ENCODE measurements around the gene CCDC68.

The CCDC68 gene

DNA sequence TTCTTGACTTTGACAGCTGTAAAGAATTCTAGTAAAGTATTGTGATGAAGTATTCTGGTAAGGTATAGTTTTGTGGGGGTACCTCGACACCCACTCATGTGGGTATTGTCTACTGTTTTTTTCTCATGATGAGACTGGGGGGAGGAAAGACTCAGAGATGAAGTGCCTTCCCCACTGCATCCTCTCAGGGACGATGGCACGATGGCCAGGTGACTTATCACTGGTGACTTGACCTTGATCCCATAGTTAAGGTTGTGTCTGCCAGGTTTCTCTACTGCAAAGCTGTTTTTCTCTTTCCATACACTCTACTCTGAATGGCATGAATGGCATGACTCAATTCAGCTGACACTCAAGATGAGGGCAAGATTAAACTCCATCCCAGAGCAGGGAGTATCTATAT is 936 bp upstream of the CCDC68 start:
- DNase-seq = no peak

DNA sequence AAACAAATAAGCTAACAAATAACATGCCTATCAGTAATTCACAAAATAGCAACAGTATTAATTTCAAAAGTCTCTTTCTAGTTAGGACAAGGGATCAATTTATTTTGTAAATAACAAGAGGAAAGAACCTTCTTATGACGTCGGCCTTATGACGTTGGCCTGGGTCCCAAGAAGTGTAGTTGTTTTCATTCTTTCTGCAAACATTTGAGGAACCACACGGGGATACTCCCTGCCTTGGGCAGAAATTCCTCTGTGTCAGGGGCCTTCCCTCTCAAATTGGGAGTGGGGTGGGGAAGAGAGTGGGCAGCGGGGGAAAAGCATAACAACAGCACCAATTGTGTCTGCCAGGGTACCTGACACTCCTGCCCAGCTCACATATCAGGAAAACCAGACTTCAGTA is 1.3 kb downstream of the CCDC68 start:
- DNase-seq = peak; percentile 18

DNA sequence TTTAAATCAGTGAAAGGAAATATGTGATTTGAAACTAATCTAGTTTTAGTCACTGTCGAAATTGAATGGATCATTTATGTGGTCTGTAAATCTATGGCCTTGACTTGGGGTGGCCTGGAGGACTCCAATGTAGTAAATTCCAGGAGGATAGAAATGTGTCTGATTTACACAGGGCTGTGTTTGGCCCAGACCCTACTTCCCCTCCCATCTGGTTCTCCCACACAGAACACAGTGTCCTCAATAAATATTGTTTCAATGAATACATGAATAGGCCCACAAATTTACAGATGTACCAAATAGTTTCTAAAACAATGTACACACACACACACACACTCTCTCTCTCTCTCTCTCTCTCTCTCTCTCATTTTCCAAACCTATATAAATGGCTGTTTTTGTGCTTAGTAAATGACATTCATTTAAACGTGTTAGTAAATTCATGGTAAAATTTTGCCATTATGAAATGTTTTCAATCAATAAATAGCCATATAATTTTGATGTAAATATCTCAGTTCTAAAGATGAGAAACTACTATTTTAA is 1.9 kb downstream of the CCDC68 start:
- DNase-seq = no peak

DNA sequence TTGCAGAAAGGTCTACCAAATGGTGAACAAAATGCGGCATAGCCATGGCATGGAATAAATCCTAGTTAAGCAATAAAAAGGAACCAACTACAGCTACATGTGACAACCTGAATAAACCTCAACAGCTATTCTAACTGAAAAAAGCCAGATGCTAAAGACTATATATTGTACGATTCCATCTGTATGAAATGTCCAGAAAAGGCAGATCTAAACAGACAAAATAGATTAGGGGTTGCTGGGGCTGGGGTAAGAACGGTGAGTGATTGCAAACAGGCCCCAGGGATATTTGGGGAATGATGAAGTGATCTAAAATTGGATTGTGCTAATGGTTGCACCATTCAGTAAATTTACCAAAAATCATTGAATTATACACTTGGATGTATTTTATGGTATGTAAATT is 2.8 kb downstream of the CCDC68 start:
- DNase-seq = no peak

DNA sequence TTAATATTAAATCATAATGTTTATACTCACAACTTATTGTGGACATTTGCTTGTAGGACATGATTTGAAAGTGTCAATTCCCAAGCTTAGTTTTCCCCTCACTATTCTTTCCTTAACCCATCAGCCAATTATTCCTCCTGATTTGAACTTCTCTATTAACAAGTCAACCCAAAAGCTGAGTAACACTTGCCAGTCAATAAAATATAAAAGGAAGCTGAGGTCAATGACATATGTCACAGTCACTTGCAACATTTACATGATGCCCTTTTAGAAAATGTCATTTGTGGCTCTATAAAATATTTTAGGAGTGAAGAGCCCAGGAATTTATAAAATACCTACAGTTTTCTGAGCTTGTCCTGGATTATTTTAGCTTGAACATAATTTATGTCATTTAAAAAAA is 7.2 kb downstream of the CCDC68 start:
- DNase-seq = no peak

DNA sequence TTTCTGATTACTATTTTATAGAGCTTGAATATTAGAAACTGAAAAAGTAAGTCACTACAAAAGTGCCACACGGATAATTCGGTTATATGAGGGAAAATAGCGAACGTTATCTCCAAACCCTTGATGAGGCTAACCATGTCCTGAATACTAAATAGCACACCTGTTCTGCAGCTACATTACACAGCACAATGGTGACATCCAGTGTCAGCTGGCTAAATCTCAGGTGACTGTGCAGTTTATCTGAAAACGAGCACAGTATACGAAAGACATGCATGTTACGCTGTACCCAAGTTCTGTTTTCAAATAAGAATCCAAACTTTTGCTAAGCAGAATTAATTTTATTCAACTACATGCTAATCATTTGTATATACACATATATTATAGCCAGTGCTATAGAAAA is 9.0 kb downstream of the CCDC68 start:
- peak; percentile 24 for DNase-seq

DNA sequence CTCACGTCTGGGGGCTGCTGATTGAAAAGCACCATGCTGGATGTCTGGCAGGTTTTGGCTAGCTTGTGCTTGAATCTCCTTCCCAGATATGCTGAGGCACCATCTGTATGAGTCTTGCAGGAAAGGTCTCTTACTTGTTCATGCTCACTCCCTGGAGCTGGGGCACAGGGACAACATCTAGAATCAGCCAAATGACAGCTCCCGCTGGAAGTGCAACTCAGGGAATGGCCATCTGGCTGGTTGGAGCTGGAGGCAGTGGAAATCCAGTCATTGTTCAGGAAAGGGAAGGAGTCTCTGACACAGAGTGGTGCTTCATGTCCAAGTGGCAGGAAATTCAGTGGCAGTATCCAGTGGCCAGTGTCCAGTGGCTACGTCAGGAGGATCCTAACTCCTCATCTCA is 9.7 kb downstream of the CCDC68 start:
- no peak for DNase-seq

DNA sequence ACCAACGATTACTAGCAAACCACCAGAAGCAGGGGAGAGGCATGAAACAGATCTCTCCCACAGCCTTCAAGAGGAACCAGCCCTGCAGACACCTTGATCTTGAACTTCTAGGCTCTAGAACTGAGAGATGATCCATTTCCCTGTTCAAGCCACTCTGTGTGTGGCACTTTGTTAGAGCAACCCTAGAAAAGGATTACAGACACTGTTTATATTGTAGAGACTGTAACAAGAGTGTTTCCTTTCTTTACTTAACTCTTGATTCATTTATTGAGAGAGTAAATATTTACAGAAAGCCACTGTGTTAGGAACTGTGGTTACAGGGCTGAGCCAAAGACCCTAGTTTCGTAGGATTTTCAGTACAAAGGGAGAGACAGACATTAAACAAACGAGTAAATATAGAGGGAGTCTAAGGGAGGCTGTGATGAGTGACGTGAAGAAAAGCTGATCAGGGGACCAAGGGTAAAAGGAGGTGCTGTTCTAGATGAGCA is 10.9 kb downstream of the CCDC68 start:
- DNase-seq = no peak

DNA sequence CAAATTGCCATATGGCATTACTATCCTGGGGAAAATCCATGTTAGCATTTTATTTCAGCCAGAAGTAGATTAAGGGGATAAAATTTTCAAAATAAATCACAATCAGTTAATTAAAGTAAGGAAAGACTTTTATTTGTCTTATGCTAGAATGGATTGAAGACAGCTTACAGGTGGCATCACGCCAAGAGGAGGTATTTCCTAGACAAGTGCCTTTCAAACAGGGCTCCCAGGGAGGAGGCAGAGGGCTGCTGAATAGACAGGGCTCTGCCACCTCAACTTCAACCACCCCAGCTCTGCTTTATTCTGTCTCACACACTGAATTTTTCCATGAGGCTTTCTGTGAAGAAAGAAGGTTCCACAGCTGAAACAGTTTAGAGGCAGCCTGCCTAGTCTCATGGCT is 12.2 kb downstream of the CCDC68 start:
- DNase-seq = peak; percentile 74

DNA sequence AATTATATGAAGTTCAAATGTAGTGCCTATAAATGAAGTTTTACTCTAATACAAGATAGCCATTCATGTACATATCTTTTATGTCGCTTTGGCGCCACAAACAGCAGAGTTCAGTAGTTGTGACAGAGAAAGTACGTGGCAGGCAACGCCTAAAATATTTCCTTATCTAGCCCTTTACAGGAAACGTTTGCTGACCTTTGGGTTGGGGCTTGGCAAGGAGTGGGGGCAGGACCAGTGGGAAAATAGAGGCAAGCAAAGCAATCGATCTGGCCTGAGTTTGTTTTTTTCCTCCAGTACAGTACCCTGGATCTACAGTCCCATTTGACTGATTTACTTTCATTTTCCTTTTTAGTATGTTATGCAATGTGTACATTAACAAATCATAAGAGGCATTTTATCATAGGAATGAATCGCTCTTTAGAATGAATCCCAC is 13.1 kb downstream of the CCDC68 start:
- DNase-seq = peak; percentile 95

DNA sequence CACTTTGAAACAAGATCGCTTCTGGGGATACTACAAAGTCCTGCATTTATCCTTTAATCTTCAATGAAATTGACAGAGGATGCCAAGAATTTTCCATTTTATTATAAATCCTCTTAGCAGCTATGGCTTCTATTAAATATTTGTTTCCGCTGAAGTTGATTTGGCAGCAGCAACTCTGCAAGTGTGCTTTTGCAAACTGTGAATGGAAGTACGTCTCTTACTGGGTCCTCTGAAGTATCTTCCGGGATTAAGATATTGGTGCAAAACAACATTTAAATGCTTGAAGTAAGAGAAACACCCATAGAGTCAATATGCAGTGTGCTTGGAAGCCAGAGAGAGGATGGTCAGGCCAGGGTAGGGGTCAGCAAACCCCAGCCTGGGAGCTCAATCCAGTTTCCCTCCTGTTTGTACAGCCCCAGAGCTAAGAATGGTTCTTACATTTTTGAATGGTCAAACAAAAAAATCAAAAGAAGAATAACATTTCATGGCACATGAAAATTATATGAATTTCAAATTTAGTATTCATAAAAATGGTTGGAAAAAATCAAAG is 13.6 kb downstream of the CCDC68 start:
- peak; percentile 20 for DNase-seq

DNA sequence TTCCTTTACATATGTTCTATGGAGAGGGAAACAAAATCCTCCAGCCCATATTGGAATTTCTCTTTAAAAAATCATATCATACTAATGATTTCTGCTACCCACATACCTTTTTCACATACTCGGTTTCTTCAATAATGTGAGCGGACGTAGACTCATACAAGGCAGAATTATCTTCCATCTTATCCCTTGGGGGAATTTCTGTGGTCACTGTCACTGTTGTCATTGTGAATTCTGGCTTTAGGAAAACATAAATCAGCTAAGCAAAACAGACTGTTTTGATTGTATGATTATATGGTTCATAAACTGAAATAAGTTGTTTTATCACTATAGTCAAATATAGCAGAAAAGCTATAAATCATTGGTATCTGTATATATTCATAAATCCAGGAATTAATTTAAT is 16.7 kb downstream of the CCDC68 start:
- no peak for DNase-seq

DNA sequence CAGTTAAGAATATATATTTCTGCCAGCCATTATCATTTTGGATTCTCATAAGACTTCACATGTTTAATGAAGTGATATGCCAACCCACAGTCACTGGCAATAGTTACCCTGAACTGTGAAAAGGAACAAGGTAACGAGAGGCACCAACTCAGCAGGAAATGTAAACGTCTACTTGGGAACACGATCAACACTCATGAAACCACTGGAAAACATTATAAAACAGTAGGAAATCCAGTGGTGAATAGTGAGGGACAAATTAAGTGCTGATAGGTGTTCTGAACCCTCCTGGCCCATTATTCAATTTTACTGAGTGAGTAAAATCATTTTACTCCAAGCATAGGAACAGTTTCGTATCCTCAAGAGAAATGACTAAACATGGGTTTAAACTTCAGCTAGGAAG is 17.1 kb downstream of the CCDC68 start:
- DNase-seq = no peak

DNA sequence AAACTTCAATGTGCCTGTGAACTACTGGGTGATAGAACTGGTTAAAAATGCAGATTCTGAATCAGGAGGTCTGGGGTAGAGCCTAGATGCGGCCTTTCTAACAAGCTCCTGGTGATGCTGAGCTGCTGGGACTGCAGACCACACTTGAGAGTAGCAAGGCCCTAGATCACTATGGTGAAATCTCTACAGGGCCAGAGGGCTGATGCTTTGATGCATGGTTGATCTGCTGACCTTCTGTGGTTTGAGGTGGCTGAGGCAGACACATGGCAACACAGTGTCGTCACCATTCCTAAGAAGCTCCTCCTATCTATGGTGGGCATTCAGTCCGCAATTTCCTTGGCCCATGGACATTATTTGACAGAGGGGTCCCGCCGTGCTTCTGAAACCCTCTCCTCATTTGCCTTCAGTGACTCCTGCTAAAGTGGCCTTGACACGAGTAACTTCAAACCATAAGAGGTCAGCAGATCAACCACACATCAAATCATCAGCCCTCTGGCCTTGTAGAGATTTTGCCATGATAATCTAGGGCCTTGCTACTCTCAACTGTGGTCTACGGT is 19.8 kb downstream of the CCDC68 start:
- DNase-seq = peak; percentile 45

DNA sequence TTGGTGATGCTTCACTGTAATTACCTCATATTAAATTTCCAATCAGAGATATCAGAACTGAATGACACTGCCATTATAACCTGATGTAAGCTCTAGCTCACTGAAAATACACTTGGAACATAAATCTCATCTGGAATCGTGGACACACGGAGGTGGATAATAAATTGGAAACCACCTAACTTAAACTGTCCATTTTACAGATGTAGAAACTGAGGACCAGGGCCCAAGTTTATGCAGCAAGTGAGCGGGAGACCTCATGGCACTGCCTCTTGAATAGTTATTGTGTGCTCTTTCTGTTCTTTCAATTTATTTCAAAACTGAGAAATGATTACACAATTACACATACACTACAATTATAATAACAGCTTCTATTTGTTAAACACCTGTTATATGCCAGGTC is 20.8 kb downstream of the CCDC68 start:
- DNase-seq = no peak

DNA sequence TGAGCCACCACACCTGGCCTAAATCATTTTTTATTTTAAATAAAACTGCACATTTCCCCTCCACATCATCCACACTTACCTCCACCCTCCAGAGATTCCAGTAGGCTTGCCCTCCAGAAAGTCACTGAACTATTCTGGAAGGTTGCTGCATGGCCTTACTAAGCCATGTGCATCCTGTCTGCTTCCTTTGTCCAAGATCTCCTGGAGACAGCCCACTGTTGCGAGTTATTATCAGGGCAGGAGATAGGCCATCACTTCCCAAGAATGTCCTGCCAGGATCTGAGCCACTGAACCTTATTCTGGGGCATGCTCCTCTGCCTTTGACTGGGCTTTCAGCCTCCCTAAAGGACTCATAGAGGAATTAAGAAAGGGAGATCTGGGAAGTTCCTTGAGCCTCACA is 26.8 kb downstream of the CCDC68 start:
- no peak for DNase-seq

DNA sequence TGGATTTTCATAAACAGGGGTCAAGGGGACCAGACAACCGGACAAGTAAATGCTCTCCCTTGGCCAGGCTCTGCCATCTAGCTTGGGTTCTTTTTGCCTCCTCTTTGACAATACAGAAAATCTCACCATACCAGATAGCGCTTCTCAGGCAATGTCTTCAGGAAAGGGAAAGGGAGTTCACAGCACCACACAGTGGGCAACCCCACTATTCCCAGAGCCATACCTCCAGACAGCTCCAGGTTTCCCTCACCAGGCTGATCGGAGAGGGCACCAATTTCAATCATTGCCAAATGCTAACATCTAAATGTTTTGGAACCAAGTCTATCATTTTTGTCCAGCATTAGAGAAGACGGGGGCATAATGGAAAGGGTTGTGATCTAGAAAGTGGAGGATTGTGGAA is 28.1 kb downstream of the CCDC68 start:
- DNase-seq = no peak

DNA sequence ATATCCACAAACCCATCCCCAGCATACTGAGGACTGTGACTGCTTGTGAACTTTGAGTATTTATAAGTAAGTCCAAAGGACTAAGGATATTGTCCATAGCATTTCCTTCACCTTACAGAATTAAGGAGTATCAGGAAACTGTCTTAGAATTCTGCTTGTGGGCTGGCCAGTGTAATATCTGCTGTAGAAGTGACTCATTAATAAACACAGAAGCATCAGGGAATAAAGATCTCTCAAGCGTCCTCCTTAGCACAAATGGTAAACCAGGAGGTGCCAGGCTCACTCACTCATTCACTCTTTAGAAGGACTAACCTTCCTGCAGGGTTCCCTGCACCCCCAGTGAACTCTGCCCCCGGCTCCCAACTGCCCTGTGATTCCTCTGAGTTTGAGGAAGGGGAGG is 31.0 kb downstream of the CCDC68 start:
- no peak for DNase-seq

DNA sequence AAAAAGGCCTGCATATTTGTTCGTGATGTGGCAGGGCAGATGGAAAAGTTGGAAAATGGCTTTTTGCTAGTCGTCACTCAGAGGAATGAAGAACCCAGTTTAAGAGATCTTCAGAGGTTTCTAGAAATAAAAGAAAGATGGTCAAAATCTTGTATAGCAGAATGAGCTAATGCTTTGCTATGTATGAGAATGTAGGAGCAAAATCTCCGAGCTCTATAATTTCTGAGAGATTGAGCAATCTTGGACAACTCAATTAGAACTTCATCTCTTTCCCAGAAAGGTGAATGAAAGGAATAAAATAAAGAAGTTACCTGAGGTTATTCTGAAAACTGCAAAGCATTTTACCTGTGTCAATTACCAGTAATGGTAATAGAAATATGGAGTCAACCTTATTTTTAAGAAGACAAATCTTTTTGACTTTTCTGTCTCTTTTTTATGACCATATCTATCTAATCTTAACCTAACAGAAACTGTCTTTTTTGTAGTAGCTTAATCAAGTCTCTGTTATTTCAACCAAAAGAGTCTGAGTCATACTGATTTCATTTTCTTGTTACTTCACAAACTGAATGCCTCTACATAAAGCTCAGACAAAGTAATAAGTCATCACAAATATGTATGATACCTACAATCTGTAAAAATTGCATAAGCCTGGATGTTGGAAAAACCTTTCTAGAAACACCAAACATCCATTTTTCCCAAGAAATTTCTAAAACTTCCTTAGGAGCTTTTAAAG is 32.5 kb downstream of the CCDC68 start:
- DNase-seq = no peak

DNA sequence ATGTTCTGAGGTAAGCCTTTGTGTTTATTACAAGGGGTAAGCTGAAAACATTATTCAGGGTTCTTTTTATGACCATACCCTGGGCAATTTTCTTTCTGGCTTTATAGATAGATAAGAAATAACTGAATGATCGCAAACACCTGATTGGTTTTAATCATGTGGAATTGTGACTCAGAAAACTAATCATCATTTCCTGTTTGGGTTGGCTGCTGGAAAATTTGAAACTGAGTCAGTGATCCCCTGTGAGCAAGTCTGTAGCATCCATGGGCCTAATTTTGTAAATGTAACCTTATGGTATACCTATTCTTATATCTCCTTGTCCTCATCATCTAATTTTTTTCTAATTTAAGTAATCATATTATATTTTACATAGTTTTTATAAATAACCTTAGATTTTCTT is 34.3 kb downstream of the CCDC68 start:
- DNase-seq = no peak

DNA sequence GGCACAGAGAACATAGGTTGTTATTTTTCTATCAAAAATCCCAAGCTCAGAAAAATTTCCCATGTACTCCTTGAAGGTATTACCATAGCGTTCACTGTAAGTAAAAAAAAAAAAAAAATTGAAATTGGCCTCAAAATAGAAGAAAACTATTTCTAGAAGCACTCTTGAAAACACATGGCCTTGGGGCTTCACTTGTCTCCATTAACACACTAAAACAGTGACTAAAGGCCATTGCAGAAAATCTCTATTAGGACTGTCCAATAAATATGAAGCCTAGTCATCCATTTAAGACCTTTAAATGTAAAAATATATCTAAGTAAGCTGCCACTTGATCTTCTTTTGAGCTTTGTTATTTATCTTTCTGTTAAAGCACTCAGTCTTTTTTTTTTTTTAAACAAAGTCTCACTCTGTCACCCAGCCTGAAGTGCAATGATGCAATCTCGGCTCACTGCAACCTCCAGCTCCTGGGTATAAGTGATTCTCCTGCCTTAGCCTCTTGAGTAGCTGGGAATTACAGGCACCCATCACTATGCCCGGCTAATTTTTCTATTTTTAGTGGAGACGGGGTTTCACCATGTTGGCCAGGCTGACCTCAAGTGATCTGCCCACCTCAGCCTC is 35.8 kb downstream of the CCDC68 start:
- no peak for DNase-seq

DNA sequence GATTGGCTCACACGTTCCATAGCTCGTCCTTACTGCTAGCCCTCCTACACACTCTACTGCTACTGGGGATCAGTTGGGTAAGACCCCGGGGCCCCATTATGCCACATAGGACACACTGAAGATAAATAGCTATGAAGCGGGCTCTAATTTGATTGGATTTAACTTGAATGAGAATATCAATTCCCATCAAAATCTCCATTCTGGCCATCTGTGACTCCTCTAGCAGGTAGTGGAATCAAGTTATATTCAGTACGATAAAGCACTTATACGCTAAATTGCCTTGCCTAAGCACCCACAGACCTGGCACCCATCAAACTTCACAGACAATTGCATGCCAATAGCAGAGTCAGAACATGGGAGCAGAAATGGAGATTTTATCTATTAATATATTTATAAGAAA is 39.8 kb downstream of the CCDC68 start:
- DNase-seq = no peak

DNA sequence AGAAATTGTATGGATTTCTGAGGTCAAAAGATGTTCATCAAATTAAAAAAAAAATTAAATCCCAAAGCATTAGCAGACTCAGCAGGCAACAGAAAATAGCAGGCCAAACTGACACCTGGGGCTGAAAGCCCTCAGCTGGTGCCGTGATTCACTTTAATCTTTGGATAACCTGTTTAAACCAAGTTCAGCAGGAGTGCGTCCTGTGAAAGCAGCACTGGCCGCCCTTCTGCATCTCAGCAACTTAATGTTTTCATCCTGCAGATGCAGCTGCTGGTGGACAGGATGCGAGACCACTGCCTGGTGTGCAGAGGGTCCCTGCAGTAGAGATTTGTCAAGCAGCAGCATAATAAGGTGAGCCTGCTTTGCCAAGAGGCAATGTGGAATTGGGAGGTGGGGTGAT is 41.2 kb downstream of the CCDC68 start:
- DNase-seq = no peak

DNA sequence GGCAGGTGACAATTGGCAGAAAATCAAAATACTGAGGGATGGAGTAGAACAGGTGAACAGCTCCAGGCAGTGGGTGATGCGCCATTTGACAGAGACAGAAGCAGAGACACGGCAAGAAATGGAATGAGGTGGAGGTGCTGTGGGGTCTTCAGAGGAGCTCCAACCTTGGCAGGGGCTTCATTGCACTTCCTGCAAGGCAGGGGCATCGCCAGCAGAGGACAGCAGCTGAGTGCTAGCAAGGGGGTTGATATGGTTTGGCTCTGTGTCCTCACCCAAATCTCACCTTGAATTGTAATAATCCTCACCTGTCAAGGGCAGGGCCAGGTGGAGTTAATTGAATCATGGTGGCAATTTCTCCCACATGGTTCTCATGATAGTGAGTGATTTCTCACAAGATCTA is 42.8 kb downstream of the CCDC68 start:
- no peak for DNase-seq
